ENCODE results near the gene PYCARD.
"Not testable (repeated sequence)": the region's sequence is repeated elsewhere in the genome, so short reads cannot be mapped to it uniquely, and the experiment has no call there.

Gene PYCARD

DNA sequence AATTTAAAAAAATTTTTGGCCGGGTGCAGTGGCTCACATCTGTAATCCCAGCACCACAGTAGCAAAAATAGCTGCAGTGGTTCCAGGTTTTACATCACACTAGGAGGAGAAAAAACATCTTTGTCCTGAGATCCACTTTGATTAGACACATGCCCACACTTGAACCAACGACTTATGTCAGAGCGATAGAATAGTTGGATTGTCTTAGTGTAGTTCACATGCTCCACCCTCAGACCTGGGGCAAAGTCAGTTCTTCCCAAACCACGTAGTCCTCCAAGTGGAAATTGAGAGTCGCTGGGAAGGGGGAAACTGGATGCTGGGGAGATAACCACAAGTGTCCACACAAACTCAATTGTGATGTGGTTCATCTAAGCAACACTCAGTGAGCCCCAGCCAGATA is 45.8 kb upstream of the PYCARD start (continued):
- TF ChIP-seq ZNF565 (CRISPR knock-in tag; conservative IDR thresholded peaks at IDR 0.05; ENCODE audit: low read depth) (no peak), ARNTL (CRISPR knock-in tag; IDR thresholded peaks at IDR 0.05; ENCODE audit: borderline replicate concordance, low read depth) (no peak), BACH2 (CRISPR knock-in tag; IDR thresholded peaks at IDR 0.05; ENCODE audit: borderline replicate concordance) (no peak), ESRRG (CRISPR knock-in tag; IDR thresholded peaks at IDR 0.05) (no peak), ZNF8 (CRISPR knock-in tag; IDR thresholded peaks at IDR 0.05) (no peak)
- TF ChIP-seq, protein P1, sequence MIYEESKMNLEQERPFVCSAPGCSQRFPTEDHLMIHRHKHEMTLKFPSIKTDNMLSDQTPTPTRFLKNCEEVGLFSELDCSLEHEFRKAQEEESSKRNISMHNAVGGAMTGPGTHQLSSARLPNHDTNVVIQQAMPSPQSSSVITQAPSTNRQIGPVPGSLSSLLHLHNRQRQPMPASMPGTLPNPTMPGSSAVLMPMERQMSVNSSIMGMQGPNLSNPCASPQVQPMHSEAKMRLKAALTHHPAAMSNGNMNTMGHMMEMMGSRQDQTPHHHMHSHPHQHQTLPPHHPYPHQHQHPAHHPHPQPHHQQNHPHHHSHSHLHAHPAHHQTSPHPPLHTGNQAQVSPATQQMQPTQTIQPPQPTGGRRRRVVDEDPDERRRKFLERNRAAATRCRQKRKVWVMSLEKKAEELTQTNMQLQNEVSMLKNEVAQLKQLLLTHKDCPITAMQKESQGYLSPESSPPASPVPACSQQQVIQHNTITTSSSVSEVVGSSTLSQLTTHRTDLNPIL (CRISPR knock-in tag; IDR thresholded peaks at IDR 0.05; ENCODE audit: low read depth), result no peak
- TF ChIP-seq, protein P2, sequence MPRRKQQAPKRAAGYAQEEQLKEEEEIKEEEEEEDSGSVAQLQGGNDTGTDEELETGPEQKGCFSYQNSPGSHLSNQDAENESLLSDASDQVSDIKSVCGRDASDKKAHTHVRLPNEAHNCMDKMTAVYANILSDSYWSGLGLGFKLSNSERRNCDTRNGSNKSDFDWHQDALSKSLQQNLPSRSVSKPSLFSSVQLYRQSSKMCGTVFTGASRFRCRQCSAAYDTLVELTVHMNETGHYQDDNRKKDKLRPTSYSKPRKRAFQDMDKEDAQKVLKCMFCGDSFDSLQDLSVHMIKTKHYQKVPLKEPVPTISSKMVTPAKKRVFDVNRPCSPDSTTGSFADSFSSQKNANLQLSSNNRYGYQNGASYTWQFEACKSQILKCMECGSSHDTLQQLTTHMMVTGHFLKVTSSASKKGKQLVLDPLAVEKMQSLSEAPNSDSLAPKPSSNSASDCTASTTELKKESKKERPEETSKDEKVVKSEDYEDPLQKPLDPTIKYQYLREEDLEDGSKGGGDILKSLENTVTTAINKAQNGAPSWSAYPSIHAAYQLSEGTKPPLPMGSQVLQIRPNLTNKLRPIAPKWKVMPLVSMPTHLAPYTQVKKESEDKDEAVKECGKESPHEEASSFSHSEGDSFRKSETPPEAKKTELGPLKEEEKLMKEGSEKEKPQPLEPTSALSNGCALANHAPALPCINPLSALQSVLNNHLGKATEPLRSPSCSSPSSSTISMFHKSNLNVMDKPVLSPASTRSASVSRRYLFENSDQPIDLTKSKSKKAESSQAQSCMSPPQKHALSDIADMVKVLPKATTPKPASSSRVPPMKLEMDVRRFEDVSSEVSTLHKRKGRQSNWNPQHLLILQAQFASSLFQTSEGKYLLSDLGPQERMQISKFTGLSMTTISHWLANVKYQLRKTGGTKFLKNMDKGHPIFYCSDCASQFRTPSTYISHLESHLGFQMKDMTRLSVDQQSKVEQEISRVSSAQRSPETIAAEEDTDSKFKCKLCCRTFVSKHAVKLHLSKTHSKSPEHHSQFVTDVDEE (CRISPR knock-in tag; IDR thresholded peaks at IDR 0.05), result no peak

DNA sequence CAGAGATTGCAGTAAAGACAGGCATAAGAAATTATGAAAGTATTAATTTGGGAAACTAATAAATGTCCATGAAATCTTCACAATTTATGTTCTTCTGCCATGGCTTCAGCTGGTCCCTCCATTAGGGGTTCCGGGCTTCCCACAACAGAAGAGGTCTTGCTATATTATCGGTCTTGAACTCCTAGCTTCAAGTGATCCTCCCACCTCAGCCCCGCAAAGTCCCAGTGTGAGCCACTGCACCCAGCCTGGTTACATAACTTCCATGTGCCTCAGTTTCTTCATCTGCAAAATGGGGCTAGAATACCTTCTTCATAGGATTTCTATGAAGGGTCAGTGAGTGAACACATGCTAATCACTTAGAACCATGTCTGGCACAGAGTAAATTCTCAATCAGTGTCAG is 43.7 kb upstream of the PYCARD start:
- TF ChIP-seq SNAI2 (CRISPR knock-in tag; IDR thresholded peaks at IDR 0.05) (no peak), ZNF565 (CRISPR knock-in tag; conservative IDR thresholded peaks at IDR 0.05; ENCODE audit: low read depth) (no peak), ISL1 (CRISPR knock-in tag; IDR thresholded peaks at IDR 0.05) (no peak), PPARA (CRISPR knock-in tag; IDR thresholded peaks at IDR 0.05; ENCODE audit: borderline replicate concordance) (no peak), BACH2 (CRISPR knock-in tag; IDR thresholded peaks at IDR 0.05; ENCODE audit: borderline replicate concordance) (no peak)
- TF ChIP-seq, protein P3, sequence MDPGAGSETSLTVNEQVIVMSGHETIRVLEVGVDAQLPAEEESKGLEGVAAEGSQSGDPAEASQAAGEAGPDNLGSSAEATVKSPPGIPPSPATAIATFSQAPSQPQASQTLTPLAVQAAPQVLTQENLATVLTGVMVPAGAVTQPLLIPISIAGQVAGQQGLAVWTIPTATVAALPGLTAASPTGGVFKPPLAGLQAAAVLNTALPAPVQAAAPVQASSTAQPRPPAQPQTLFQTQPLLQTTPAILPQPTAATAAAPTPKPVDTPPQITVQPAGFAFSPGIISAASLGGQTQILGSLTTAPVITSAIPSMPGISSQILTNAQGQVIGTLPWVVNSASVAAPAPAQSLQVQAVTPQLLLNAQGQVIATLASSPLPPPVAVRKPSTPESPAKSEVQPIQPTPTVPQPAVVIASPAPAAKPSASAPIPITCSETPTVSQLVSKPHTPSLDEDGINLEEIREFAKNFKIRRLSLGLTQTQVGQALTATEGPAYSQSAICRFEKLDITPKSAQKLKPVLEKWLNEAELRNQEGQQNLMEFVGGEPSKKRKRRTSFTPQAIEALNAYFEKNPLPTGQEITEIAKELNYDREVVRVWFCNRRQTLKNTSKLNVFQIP (CRISPR knock-in tag; IDR thresholded peaks at IDR 0.05; ENCODE audit: borderline replicate concordance, low read depth), result no peak
- TF ChIP-seq, protein P4, sequence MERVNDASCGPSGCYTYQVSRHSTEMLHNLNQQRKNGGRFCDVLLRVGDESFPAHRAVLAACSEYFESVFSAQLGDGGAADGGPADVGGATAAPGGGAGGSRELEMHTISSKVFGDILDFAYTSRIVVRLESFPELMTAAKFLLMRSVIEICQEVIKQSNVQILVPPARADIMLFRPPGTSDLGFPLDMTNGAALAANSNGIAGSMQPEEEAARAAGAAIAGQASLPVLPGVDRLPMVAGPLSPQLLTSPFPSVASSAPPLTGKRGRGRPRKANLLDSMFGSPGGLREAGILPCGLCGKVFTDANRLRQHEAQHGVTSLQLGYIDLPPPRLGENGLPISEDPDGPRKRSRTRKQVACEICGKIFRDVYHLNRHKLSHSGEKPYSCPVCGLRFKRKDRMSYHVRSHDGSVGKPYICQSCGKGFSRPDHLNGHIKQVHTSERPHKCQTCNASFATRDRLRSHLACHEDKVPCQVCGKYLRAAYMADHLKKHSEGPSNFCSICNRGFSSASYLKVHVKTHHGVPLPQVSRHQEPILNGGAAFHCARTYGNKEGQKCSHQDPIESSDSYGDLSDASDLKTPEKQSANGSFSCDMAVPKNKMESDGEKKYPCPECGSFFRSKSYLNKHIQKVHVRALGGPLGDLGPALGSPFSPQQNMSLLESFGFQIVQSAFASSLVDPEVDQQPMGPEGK (CRISPR knock-in tag; IDR thresholded peaks at IDR 0.05; ENCODE audit: borderline replicate concordance), result no peak
- ATAC-seq, result no peak

DNA sequence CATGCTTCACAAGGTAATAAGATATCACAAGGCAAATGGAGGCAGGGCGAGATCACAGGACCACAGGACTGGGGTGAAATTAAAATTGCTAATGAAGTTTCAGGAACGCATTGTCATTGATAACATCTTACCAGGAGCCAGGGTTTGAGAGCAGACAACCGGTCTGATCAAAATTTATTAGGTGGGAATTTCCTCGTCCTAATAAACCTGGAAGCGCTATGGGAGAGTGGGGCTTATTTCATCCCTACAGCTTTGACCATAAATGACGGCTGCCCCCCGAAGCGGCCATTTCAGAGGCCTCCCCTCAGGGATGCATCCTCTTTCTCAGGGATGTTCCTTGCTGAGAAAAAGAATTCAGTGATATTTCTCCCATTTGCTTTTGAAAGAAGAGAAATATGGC is 43.0 kb upstream of the PYCARD start:
- ATAC-seq, result not testable (repeated sequence)

DNA sequence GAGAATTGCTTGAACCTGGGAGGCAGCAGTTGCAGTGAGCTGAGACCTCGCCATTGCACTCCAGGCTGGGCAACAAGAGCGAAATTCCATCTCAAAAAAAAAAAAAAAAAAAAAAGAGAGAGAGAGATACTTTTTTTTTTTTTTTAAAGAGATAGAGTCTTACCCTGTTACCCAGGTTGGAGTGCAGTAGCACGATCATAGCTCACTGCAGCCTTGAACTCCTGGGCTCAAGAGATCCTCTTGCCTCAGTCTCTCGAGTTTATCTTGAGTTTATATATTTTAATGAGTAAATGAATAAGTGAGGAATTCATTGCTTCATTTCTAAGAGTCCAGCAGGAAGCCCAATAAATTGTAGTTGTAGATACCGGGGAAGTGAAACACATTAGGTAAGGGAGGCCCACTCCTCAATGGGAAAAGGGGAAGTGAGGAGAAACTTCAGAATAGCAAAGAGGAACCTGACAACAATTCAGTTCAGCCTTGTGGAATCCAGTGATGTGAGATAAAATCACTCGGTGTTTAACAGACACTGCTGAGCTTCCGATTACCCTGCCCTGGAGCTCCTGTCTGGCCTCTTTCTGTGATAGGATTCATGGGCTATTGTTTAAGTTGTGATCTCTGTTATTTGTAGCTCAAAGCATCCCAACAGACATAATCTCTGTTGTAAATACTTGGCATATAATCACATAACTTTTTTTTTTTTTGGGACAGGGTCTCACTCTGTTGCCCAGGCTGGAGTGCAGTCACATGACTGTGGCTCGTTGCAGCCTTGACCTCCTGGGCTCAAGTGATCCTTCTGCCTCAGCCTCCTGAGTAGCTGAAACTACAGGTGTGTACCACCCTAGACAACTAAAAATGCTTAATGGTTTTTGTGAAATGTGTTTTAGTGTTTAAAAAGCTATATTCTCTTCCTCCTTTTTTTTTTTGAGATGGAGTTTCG is 41.4 kb upstream of the PYCARD start:
- TF ChIP-seq TCF4 (CRISPR knock-in tag; IDR thresholded peaks at IDR 0.05; ENCODE audit: borderline replicate concordance) (no peak), BACH2 (CRISPR knock-in tag; IDR thresholded peaks at IDR 0.05; ENCODE audit: borderline replicate concordance) (no peak), ZNF70 (CRISPR knock-in tag; IDR thresholded peaks at IDR 0.05) (no peak), TOX (CRISPR knock-in tag; IDR thresholded peaks at IDR 0.05; ENCODE audit: borderline replicate concordance) (no peak), GLIS3 (CRISPR knock-in tag; IDR thresholded peaks at IDR 0.05) (no peak), PPARA (CRISPR knock-in tag; IDR thresholded peaks at IDR 0.05; ENCODE audit: borderline replicate concordance) (no peak), ZNF8 (CRISPR knock-in tag; IDR thresholded peaks at IDR 0.05) (no peak), SNAI2 (CRISPR knock-in tag; IDR thresholded peaks at IDR 0.05) (no peak), ZNF565 (CRISPR knock-in tag; conservative IDR thresholded peaks at IDR 0.05; ENCODE audit: low read depth) (no peak)
- TF ChIP-seq, protein P5, sequence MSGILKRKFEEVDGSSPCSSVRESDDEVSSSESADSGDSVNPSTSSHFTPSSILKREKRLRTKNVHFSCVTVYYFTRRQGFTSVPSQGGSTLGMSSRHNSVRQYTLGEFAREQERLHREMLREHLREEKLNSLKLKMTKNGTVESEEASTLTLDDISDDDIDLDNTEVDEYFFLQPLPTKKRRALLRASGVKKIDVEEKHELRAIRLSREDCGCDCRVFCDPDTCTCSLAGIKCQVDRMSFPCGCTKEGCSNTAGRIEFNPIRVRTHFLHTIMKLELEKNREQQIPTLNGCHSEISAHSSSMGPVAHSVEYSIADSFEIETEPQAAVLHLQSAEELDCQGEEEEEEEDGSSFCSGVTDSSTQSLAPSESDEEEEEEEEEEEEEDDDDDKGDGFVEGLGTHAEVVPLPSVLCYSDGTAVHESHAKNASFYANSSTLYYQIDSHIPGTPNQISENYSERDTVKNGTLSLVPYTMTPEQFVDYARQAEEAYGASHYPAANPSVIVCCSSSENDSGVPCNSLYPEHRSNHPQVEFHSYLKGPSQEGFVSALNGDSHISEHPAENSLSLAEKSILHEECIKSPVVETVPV (CRISPR knock-in tag; IDR thresholded peaks at IDR 0.05), result no peak
- no peak for ATAC-seq
